Uterus (tissue), 2 donors: ENCODE measurements around the gene CCR4.

Experiments used
- POLR2A ChIP-seq, 2 donors: fragments of 450-650 bp; IDR thresholded peaks; one replicate each; pipeline ENCODE4 v1.6.1; 2016; ENCODE audit warnings: antibody characterized with exemption in 2 of 2, mild to moderate bottlenecking in 1 of 2, moderate library complexity in 1 of 2
- TF ChIP-seq, protein P1 (sequence below), 4 experiments: fragments of 200-600 bp in 2 of 4; fragments of 450-650 bp in 2 of 4; sonication (generic) in 2 of 4; IDR thresholded peaks; one replicate each; pipeline ENCODE4 v1.5.1; 2016 to 2019; ENCODE audit warnings: antibody characterized with exemption in 4 of 4, mild to moderate bottlenecking in 2 of 4, moderate library complexity in 1 of 4

DNA sequence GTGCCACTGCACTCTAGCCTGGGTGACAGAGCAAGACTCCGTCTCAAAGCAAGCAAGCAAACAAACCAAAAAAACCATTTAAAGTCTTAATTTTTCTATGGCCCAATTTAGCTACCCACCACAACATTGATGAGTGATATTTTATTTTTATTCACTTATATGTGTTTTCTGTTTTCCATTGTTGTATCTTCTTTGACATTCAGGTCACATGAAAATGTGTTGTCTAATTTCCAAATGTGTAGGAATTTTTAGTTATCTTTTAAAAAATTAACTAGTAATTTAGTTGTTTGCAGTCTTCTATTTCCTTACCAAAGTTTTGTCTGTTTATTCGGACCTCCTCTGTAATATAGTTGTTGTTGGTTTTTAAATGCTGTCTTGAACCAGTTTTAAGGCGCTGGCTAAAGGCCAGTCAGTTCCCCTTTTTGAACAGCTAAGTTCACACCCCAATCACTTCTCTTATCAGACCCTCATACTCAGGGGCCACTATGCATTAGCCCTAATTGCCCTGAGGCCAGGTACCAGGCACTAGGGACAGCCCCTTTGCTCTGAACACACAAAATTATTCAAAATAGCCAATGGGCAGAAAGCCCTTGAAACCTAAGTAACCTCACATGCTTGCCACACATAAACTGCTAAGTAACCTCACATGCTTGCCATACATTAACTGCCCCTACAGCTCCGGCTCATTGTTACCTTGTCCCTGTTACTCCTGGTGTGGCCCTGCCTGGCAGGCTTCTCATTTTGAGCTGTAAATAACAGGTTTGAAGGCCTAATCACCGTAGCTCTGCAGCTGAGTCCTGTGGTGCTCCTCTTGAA, 4.3 kb upstream of the CCR4 start:
- TF ChIP-seq POLR2A (IDR thresholded peaks at IDR 0.05), result no peak
- TF ChIP-seq, protein P1, sequence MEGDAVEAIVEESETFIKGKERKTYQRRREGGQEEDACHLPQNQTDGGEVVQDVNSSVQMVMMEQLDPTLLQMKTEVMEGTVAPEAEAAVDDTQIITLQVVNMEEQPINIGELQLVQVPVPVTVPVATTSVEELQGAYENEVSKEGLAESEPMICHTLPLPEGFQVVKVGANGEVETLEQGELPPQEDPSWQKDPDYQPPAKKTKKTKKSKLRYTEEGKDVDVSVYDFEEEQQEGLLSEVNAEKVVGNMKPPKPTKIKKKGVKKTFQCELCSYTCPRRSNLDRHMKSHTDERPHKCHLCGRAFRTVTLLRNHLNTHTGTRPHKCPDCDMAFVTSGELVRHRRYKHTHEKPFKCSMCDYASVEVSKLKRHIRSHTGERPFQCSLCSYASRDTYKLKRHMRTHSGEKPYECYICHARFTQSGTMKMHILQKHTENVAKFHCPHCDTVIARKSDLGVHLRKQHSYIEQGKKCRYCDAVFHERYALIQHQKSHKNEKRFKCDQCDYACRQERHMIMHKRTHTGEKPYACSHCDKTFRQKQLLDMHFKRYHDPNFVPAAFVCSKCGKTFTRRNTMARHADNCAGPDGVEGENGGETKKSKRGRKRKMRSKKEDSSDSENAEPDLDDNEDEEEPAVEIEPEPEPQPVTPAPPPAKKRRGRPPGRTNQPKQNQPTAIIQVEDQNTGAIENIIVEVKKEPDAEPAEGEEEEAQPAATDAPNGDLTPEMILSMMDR (IDR thresholded peaks at IDR 0.05), result no peak
